SKM-1 (cell line): ENCODE data around the gene DAGLA.

Source experiments
- DNase-seq: peaks from one replicate; lab custom pipeline; 2025; ENCODE audit not compliant: unreplicated experiment; lab: John Stamatoyannopoulos, UW

Gene DAGLA

DNA sequence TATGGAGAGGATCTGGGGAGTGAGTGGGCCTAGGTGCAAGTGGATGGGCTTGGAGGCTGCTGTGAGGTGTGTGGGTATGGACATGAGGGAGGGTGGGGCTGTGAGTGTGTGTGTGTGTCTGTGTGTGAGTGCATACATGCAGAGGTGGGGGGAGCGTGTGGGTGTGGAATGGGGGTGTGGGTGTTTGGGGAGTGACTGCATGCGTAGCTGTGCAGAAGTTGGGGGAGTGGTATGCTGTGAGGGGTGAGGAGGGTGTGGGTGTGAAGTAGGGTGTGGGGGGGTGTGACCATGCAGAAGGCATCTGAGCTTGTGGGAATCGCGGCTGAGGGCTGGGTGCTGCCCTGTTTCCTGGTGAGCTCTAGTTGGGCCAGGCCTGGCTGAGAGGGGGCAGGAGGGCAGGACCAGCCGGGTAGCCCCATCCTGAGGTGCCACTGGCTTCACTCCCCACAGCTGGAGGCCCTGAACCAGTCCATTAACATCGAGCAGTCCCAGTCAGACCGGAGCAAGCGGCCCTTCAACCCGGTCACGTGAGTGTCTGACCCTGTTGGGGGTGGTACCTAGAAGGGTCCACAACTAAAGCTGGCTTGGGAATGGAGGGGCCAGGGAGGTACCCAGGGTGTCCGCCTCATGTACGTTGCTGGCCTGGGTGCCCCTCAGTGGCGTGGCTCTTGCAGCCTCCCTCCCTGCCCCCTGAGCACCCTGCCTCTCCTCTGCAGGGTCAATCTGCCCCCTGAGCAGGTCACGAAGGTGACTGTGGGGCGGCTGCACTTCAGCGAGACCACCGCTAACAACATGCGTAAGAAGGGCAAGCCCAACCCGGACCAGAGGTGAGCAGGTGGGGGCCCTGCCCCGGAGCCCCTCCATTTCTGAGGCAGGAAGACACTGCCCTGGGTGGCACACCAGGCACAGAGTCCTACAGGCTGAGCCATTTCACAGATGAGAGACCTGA, 95.7 kb downstream of the DAGLA start:
- no peak for DNase-seq

DNA sequence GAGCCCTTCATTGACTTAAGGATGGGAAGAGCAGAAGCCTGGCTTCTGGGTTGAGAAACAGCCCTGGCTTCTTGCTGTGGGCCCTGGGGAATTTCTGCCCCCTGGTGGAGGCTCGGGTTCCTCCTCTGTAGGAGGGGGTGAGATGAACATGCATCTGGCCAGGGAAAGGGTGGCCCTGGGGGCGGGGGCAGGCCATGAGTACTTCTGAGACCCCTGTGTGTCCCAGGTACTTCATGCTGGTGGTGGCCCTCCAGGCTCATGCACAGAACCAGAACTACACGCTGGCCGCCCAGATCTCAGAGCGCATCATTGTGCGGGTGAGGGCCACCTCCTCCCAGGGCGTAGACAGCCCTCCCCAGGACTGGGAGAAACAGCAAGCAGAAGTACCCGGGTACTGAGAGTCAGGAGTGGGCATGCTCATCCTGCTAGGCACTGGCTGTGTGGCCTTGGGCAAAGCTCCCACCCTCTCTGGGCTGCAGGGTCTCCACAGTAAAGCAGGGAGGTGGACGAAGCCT, 96.4 kb downstream of the DAGLA start:
- peak; percentile 59 for DNase-seq

GRCh38 chr11:61777234-61778090, 97.3 kb downstream of the DAGLA start:
- DNase-seq = no peak

DNA sequence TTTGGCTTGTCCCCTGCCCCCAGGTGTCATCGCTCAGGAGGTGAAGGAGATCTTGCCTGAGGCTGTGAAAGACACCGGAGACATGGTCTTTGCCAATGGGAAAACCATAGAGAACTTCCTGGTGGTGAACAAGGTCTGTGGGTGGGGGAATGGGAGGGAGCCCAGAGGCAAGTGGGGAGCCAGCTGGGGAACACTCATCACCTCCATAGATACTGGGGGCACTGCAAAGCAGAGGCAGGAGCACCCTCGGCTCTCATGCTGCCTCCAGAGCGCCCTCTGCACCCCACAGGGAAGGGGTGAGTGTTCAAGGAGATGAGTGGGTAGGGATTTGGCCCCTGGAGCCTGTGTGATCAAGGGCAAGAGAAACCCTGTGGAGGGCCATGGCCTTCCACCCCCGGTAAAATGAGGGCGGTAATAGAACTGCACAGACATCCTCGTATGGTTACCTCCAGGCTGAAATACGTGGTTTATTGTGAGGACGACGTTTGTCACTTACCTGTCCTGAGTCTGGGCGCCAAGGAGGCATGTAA, 98.2 kb downstream of the DAGLA start:
- DNase-seq = no peak

DNA sequence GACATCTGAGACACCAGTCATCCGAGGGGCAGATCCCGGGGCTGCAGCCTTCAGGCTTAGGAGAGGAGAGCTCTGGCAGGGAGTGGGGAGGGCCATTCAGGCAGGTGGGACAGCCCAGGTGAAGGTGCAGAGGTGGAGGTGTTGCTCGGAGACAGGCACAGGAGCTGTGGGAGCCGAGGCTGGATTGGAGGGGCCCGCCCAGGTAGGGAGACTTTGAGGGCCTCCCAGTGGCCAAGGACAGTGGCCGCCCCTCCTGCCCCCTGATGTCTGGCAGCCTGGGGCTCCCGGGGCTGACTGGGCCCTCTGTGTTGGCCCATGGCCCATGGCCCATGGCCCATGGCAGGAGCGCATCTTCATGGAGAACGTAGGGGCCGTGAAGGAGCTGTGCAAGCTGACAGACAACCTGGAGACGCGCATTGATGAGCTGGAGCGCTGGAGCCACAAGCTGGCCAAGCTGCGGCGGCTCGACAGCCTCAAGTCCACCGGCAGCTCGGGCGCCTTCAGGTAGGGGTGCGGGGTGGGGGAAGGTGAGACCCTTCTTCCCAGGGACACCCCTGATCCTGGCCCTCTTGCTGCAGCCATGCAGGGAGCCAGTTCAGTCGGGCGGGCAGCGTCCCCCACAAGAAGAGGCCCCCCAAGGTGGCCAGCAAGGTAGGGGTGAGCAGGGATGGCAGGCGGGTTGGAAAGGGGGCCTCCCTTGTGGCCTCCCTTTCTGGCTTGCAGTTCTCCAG, 98.9 kb downstream of the DAGLA start:
- no peak for DNase-seq

DNA sequence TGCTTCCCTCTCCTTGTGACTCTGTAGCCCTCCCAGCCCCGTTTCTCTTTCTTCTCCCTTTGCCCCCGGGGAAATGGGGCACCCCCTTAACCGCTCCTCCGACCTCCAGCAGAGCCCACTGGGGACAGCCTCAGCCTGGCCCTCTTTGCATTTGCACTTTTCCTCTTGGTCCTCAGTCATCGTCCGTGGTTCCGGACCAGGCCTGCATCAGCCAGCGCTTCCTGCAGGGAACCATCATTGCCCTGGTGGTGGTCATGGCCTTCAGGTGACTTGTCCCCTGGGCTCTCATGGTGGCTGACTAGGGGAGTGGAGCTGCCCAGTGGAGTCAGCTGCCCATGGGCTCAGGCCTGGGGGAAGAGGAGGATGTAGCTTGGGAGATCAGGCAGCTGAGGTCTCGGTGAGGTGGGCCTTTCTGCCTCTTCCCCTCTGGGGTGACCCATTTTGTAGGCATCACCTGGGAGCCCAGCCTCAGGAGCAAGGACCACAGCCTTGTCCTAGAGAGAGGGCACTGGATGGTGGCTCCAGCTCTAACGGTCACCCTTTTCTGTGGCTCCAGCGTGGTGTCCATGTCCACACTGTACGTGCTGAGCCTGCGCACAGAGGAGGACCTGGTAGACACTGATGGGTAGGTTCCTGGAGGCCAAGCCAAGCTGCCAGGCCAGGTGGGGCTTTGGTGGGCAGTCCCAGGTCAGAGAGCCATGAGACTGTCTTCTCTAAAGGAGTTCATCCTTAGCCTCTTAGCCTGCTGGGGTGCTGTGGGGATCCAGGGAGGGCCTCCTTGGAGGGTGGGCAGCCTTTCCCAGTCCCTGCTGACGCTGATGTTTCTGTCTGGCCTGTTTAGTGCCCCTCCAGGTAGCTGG, 99.7 kb downstream of the DAGLA start:
- no peak for DNase-seq

- DNase-seq = no peak
Measured at GRCh38 chr11:61780581-61781162, 100.5 kb downstream of the DAGLA start.

GRCh38 chr11:61781585-61781984, 101.4 kb downstream of the DAGLA start:
- no peak for DNase-seq

DNA sequence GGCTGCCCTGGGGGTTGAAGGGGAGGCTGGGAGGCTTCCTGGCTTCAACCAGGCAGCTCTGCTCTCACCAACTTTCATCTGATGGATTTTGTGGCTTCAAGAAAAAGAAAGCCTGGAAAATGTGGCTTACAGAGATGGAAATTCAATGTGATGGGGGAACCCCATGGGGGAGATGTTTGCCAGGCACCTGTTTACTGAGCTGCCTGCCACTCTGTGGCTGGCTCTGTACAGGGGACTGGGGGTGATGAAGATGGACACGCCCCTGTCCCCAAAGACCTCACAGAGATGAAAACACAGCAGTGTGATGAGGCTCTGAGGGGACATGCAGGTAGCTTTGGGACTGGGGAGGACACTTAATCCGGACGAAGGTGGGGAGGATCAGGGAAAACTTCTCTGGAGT, 102.1 kb downstream of the DAGLA start:
- no peak for DNase-seq

GRCh38 chr11:61782841-61783240, 102.7 kb downstream of the DAGLA start:
- DNase-seq = no peak

DNA sequence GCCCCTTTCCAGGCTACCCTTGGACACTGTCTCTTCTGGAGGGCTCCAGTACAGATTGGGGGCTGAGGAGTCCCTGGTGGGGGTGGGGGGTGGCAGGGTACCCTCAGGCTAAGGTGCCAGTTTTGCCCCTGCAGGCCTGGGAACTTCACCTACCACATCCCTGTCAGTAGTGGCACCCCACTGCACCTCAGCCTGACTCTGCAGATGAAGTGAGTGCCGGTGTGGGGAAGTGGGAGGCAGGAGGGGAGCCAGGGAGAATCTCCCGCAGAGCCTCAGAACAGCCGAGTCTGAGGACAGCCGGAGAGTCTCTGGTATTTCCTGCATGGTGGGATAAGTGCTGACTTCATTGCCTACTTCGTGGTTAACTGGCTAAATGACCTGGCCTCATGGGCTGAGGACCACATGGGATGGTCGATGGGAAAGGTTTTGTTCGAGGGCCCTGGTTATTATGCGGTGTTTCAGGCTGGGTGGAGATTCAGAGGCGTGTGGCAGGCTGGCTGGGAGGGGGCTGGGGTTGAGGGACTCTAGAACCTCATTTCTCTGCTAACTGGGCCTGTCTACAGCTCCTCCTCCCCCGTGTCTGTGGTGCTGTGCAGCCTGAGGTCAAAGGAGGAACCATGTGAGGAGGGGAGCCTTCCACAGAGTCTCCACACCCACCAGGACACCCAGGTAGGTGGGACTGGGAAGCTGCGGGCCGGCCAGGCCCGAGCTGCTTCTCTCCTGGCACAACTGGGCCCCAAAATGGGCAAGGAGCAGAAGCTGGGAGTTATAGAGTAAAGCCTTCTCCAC, 103.7 kb downstream of the DAGLA start:
- DNase-seq = no peak

GRCh38 chr11:61784506-61784805, 104.3 kb downstream of the DAGLA start:
- no peak for DNase-seq

- no peak for DNase-seq
Measured at GRCh38 chr11:61785837-61786402, 105.7 kb downstream of the DAGLA start.

DNA sequence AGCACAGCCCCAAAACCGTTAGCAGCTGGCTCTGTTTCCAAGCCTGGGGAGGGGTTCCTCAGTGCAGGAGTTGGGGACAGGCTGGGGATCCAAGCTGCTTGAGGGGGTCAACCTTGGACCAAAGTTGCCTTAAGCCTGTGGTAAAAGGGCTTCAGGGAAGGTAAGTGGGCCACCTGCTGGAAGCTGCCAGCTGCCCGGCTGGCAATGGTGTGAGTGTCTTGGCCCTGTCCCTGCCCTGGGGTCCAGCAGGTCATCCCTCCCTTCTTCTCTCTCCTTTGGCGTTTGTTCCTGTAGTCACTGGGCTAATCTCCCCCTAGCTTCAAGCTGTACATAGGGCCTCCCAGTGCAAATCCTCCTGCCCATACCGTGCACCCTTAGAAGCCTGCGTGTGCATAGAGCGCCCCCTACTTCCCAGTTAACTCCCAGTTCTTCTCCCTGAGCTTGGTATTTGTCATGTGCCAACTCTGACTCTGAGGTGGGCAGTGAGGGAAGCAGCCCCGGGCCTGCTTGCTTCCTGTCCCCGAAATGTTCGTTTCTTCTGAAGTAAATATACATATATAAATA, 107.8 kb downstream of the DAGLA start:
- DNase-seq = peak; percentile 38

GRCh38 chr11:61791737-61792309, 111.6 kb downstream of the DAGLA start:
- no peak for DNase-seq

GRCh38 chr11:61792310-61793082, 112.3 kb downstream of the DAGLA start, which contains the start of the genes FEN1 and TMEM258:
Gene FEN1, plus strand, starts transcription at chr11:61792911. Its CDS starts 2,451 bp downstream, at chr11:61795362.
Gene TMEM258, minus strand, starts transcription at chr11:61792599. Its CDS starts 41 bp downstream, at chr11:61792558.
- DNase-seq = peak; percentile 85
